ENCODE measurements around the gene ADARB1. TPM values are rescaled to one million over a fixed set of nuclear protein-coding genes. Genes with fewer than 3 reads are reported as not detected.

Gene ADARB1
- total and polyA plus RNA-seq, 2 experiments from 2014 or later, result 9.4 to 14.0 TPM

DNA sequence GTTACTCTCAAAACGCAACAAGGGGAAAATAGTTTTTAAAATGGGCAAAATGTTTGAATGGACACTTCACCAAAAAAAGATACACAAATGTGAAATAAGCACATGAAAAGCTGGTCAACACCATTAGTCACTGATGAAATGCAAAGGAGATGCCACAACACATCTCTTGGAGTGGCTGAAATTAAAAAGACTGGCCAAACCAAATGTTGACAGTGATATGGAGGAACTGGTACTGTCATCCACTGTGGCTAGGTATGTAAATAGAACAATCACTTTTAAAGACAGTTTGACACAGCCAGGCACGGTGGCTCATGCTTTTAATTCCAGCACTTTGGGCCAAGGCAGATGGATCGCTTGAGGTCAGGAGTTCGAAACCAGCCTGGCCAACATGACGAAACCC is 122.2 kb downstream of the ADARB1 start:
- no peaks in the 10 kb centered on the region for H3K27me3 ChIP-seq
- no peak overlapping the region for H3K27ac ChIP-seq
- H3K4me3 ChIP-seq, result no peak overlapping the region
- TF ChIP-seq, protein P1, sequence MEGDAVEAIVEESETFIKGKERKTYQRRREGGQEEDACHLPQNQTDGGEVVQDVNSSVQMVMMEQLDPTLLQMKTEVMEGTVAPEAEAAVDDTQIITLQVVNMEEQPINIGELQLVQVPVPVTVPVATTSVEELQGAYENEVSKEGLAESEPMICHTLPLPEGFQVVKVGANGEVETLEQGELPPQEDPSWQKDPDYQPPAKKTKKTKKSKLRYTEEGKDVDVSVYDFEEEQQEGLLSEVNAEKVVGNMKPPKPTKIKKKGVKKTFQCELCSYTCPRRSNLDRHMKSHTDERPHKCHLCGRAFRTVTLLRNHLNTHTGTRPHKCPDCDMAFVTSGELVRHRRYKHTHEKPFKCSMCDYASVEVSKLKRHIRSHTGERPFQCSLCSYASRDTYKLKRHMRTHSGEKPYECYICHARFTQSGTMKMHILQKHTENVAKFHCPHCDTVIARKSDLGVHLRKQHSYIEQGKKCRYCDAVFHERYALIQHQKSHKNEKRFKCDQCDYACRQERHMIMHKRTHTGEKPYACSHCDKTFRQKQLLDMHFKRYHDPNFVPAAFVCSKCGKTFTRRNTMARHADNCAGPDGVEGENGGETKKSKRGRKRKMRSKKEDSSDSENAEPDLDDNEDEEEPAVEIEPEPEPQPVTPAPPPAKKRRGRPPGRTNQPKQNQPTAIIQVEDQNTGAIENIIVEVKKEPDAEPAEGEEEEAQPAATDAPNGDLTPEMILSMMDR (IDR thresholded peaks at IDR 0.05; ENCODE audit: low read depth, low read length), result no peak
- no peaks in the 10 kb centered on the region for H3K36me3 ChIP-seq
- H3K4me1 ChIP-seq (ENCODE audit: low read depth), result no peaks in the 10 kb centered on the region
- H3K9me3 ChIP-seq (ENCODE audit: low read depth), result no peaks in the 10 kb centered on the region
- no peak for DNase-seq (ENCODE audit: low read depth in 1 of 2, low spot score in 1 of 2)

DNA sequence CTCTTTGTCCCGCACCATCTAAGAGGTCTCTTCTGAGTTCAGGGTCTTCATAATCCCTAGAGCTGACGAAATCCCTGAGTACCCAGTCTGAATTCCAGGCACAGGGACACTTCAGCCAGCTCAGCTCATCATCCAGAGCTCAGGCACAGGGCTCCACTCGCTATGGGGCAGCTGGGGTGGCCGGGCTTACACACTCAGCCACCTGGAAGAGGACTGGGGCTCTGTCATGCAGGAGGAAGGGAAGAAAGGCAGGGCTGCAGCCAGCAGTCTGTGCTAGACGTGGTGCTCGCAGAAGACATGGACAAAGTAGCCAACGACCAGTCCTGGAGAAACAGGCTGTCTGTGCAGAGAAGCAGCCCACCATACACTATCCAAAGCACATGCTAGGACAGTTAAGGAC is 124.8 kb downstream of the ADARB1 start:
- TF ChIP-seq, protein P1 (IDR thresholded peaks at IDR 0.05; ENCODE audit: low read depth, low read length), result no peak
- H3K9me3 ChIP-seq (ENCODE audit: low read depth), result no peaks in the 10 kb centered on the region
- H3K4me1 ChIP-seq (ENCODE audit: low read depth), result no peaks in the 10 kb centered on the region
- no peaks in the 10 kb centered on the region for H3K27me3 ChIP-seq
- DNase-seq (ENCODE audit: low read depth in 1 of 2, low spot score in 1 of 2), result no peak
- no peak overlapping the region for H3K4me3 ChIP-seq
- peaks cover under 1% of the 10 kb centered on the region for H3K36me3 ChIP-seq
- no peak overlapping the region for H3K27ac ChIP-seq

DNA sequence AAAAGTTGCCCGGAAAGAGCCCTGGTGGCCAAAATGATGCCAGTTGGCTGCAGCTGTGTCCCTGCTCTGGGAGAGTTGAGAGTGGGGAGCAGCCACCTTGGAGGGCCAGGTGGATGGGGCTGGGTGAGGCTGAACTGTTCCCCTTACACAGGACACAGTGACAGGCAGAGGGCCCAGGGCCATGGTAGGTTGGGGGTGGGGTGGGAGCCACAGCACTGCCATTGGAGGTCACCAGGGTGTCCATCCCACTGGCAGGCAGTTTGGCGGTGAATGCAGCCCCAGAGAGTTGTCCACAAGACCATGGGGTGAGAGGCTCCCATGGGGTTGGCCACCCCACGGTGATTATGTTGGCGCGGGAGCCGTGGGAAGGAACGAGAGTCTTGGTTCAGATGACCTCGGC is 125.7 kb downstream of the ADARB1 start:
- H3K4me1 ChIP-seq (ENCODE audit: low read depth), result no peaks in the 10 kb centered on the region
- no peaks in the 10 kb centered on the region for H3K9me3 ChIP-seq (ENCODE audit: low read depth)
- H3K27ac ChIP-seq, result no peak overlapping the region
- TF ChIP-seq, protein P1 (IDR thresholded peaks at IDR 0.05; ENCODE audit: low read depth, low read length), result no peak
- H3K4me3 ChIP-seq, result no peak overlapping the region
- no peak for DNase-seq (ENCODE audit: low read depth in 1 of 2, low spot score in 1 of 2)
- no peaks in the 10 kb centered on the region for H3K27me3 ChIP-seq
- peaks cover 5% of the 10 kb centered on the region for H3K36me3 ChIP-seq

DNA sequence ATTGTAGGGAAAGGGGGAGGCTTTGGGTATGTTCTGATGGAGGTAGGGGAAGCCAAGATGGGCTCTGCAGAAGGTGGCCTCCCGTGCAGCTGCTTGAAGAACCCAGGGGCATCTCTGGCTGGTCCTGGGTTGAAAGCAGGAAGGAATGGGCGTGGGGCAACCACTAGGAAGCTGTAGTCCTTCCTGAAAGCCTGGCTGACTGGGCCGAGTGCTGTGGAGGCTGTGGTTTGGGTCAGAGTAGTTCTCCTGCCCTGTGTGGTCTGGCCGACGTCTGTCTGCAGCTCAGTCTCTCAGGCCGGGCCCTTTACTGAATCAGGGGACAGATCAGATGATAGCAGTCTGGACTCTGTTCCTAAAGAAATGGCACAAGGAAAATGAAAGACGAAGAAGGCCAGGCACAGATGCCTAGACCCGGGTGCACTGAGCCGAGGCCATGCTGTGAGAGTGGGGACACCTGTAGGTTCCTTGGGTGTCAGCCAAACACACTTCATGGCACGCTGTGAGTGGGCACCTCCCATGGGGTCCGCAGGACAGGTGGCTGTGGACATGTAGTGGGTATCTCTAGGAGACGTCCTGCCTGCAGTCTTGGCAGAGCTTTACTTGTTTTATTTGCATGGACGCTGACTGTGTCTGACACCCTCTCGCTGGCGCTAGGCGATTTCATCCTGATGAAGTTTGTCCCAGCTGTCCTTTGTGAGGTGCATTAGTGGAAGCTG is 126.4 kb downstream of the ADARB1 start:
- Histone ChIP-seq H3K4me1 (ENCODE audit: low read depth) (no peaks in the 10 kb centered on the region), H3K27me3 (no peaks in the 10 kb centered on the region), H3K27ac (no peak overlapping the region), H3K4me3 (no peak overlapping the region), H3K36me3 (peaks cover 9% of the 10 kb centered on the region), H3K9me3 (ENCODE audit: low read depth) (no peaks in the 10 kb centered on the region)
- DNase-seq (ENCODE audit: low read depth in 1 of 2, low spot score in 1 of 2), result no peak
- TF ChIP-seq, protein P1 (IDR thresholded peaks at IDR 0.05; ENCODE audit: low read depth, low read length), result no peak

DNA sequence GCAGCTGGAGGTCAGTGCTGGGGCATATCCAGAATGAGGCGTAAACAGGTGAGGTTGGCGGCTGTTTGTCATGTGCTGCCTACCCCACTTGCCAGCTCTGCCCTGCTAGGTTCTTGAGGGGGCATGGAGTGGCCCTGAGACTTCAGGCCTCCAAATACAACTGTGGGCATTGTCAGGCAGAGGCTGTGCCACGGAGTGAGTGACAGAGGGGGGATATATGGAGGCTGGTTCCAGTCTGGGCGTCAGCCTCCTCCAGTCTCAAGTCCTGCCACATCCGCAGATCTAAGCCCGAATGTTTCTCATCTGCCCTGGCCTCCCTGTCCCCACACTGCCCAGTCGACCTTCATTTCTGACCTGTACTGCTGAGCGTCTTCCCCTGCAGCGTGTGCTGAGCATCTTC is 128.0 kb downstream of the ADARB1 start:
- TF ChIP-seq, protein P1 (IDR thresholded peaks at IDR 0.05; ENCODE audit: low read depth, low read length), result no peak
- DNase-seq (ENCODE audit: low read depth in 1 of 2, low spot score in 1 of 2), result no peak
- no peak overlapping the region for H3K4me3 ChIP-seq

More for the DNA sequence above, 128.0 kb downstream of the ADARB1 start:
- H3K27me3 ChIP-seq, result no peaks in the 10 kb centered on the region
- peaks cover 10% of the 10 kb centered on the region for H3K36me3 ChIP-seq
- H3K9me3 ChIP-seq (ENCODE audit: low read depth), result no peaks in the 10 kb centered on the region
- H3K27ac ChIP-seq, result no peak overlapping the region
- no peaks in the 10 kb centered on the region for H3K4me1 ChIP-seq (ENCODE audit: low read depth)

Data from cardiac muscle cell (in vitro differentiated cells and primary cell).